ENCODE data around the gene GUCY1A2.

GRCh38 chr11:106971864-106972263, 46.4 kb downstream of the GUCY1A2 start:
- TF ChIP-seq EZH2phosphoT487 (IDR thresholded peaks at IDR 0.05; ENCODE audit: insufficient read depth, low read depth) (no peak), EZH2 (IDR thresholded peaks at IDR 0.05; ENCODE audit: insufficient read depth, poor library complexity, severe bottlenecking) (no peak)

Data from GM23248 (cell line).